Measurements from ENCODE around the gene KCNK6.

The KCNK6 gene

GRCh38 chr19:38298821-38299680, 20.6 kb upstream of the KCNK6 start:
- DNase-seq = no peak

GRCh38 chr19:38303517-38304351, 15.9 kb upstream of the KCNK6 start, which contains the start of gene C19orf33:
Gene C19orf33, plus strand, starts transcription at chr19:38304251. Its CDS starts 11 bp downstream, at chr19:38304262.
- DNase-seq = no peak

GRCh38 chr19:38304352-38304865, 15.2 kb upstream of the KCNK6 start:
- DNase-seq = no peak

GRCh38 chr19:38304866-38305429, 14.7 kb upstream of the KCNK6 start:
- no peak for DNase-seq

- DNase-seq = no peak
Measured at GRCh38 chr19:38306236-38306635, 13.4 kb upstream of the KCNK6 start.

- DNase-seq = no peak
Measured at GRCh38 chr19:38307076-38307475, 12.6 kb upstream of the KCNK6 start.

GRCh38 chr19:38307597-38307996, 12.0 kb upstream of the KCNK6 start:
- DNase-seq = no peak

GRCh38 chr19:38308006-38308766, 11.5 kb upstream of the KCNK6 start:
- DNase-seq = no peak

GRCh38 chr19:38308926-38309614, 10.6 kb upstream of the KCNK6 start:
- DNase-seq = no peak

- no peak for DNase-seq
Measured at GRCh38 chr19:38309615-38310278, 9.9 kb upstream of the KCNK6 start.

GRCh38 chr19:38310279-38310670, 9.4 kb upstream of the KCNK6 start:
- no peak for DNase-seq

GRCh38 chr19:38310986-38311385, 8.7 kb upstream of the KCNK6 start:
- DNase-seq = no peak

- peak; percentile 90 to 94 for DNase-seq
Measured at GRCh38 chr19:38315657-38316476, 3.8 kb upstream of the KCNK6 start, which contains the start of gene YIF1B. Gene YIF1B, minus strand, starts transcription at chr19:38315947. Its CDS starts 30 bp downstream, at chr19:38315917.

- DNase-seq = no peak
Measured at GRCh38 chr19:38316477-38317067, 3.1 kb upstream of the KCNK6 start.

GRCh38 chr19:38317104-38317612, 2.5 kb upstream of the KCNK6 start:
- DNase-seq = no peak

GRCh38 chr19:38318660-38319059, 985 bp upstream of the KCNK6 start:
- no peak for DNase-seq

- no peak for DNase-seq
Measured at GRCh38 chr19:38320969-38321339, 1.3 kb downstream of the KCNK6 start.

- no peak for DNase-seq
Measured at GRCh38 chr19:38321646-38322196, 2.1 kb downstream of the KCNK6 start.

- no peak for DNase-seq
Measured at GRCh38 chr19:38323291-38323690, 3.6 kb downstream of the KCNK6 start.

All from stimulated activated CD4-positive, alpha-beta T cell treated with anti-CD3 and anti-CD28 coated beads, Interleukin-2, amount 100 ng/mL, for 48 hours (primary cell).